Measurements from ENCODE around the gene PPP3R1.

The PPP3R1 gene

DNA sequence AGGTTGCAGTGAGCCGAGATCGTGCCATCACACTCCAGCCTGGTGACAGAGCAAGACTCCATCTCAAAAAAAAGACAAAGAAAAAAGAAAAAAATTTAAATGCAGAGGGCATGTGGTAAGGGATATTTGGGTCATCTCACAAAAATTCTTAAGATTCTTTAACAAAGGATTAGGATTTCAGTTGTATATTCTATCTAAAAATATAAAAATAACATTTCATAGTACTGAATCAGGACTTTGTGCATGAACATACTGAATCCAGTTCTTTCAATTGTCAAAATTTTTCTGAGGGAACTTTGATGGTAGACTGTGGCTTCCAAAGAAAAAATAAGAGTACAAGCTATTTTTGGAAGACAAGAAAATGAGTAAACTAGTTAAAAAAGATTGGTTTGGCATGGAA, 6.5 kb upstream of the PPP3R1 start:
- DNase-seq (ENCODE audit: low read depth in 2 of 2), result no peak

DNA sequence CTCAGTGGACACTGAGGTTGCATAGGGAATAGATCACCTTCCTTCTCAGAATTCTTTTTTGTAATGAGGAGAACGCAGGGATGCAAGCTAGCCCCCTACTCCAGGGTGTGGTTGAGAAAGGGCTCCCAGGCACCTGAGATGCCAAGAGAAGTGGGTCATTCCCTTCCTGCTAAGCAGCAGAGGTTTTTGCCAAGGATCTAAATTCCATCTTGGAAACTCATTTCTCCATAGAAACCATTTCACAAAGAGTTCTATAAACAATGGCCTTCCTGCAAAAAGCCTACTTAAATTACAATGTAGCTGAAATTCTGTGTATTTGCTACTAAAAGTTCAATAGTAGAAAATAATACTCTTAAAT, 3.7 kb upstream of the PPP3R1 start:
- DNase-seq (ENCODE audit: low read depth in 2 of 2), result no peak

DNA sequence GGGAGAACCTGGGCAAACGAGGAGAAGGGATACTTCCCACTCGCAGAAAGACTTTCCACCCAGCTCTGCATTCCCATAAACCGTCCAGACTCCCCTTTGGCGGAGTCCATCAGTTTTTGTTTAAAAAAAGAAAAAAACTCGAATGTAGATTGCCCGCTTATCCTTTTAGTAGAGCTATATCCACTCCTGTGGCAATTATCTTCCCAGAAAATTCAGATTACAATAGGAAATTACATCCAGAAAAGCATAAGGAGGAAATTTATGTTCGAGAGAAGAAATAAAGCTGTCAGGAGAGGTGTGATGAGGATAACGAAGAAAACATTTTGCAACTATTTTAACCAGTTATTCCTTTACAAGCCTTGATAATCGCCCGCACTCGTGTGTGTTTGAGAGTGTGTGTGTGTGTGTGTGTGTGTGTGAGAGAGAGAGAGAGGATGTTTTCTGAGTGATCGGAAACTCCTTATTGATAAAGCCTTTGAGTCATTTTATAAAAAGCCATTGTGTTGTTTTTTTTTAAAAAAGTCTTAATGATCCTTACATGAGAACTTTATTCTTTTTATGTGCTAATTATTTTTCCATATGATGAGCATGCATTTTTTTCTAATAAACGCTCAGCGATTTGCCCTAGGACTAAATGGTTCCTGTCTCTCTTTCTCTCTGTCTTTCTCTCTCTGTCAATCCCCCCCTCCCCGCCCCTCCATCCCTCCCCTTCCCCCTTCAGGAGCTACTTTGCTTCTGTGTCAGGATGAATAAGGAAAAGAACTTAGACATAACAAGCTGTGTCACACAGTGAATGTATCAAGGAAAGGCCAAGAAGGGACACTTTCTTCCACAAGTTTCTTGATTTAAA, 1.1 kb upstream of the PPP3R1 start:
- DNase-seq (ENCODE audit: low read depth in 2 of 2), result no peak

DNA sequence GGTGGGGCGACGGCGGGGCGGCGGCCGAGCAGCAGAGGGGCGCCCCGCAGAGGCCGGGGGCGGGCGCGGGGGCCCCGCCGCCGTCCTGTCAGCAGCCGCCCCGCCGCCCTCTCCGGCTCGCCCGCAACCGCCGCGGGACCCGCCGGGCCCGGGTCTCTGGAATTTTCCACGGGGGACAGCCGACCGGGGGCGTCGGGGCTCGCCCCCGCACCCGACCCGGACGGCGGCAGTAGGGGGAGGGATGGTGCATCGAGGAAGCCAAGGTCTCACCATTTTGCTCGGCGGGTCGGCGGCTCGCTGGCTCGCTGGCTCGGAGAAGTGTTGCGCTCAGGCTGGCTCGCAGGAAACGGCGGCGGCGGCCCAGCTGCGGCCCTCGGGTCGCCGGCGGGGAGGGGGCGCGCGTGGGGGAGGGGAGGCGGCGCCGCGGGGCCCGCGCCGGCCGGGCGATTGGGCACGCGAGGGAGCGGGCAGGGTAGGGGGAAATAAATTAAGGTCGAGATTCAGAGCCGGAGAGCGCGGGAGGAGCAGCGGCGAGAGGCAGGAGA, 405 bp downstream of the PPP3R1 start:
- peak; percentile 15 for DNase-seq (ENCODE audit: low read depth in 2 of 2)

DNA sequence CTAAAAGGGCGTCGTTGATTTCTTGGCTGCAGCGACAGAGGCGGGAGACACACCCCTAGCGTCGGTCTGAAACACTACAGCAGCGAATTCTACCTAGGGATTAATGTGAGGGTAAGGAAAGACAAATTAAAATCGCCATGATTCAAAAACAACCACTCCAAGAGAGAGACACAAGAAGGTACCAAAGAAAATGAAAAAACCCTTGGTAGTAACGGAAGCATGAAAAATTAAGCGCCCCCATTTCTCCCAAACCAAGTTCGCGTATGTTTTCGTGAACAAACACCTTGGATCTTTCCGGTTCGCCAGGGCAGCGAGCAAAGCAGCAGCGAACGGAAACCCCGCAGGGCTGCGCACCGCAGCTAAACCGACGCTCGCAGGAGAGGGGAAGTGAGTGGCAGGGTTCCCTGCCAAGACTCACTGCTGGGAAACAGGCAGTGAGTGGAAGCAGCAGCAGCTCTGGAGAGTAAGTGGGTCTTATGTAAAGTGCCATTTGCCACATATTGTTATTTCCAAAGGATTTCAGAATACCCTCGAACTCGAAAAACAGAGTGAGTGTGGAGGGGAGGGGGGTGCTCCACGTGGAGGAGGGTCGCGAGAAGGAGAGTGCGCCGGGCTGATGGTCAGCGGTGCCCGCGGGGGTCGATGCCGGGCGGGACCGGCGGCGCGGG, 1.0 kb downstream of the PPP3R1 start:
- DNase-seq (ENCODE audit: low read depth in 2 of 2), result peak; percentile 52 to 63

DNA sequence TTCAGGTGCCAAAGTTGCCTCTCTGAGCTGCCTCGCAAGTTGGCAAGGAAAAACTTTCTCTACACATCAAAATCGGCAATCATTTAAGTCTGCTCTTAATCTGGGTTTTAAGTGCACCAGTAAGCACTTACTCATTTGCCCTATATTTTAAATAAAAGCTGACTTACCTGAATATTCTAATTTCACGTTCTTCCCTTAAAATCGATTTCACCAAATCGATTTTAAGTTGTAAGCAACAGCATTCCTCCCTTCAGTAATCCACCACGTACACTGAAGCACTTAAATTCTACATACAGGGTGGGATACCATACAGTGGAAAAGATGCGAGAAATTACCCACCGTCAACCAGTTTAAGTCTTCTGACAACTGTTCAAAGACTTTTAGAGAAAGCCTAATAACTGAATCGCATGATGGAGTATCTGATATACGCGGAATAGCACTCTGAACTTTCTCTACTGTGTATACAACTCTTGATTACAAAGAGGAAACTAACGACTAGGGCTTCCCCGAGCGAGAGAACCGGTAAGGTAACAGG, 1.6 kb downstream of the PPP3R1 start:
- DNase-seq (ENCODE audit: low read depth in 2 of 2), result no peak

DNA sequence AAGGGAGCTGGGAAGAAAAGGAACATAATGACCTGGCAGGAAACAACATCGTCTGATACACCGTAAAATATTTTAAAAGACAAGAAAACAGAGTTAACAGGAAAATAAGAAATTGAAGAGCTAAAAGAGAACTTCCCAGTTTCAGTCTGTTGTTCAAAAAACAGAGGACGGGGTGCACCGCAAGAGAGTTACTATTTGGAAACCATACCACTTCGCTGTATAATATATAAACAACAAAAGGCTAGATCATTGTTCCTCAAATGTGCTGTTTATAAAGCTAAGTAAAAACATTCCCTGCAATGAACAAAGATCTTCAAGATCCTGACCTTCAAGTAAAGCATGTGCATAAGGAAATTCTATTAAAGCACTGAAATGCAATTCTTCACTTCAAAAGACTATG, 2.1 kb downstream of the PPP3R1 start:
- no peak for DNase-seq (ENCODE audit: low read depth in 2 of 2)

DNA sequence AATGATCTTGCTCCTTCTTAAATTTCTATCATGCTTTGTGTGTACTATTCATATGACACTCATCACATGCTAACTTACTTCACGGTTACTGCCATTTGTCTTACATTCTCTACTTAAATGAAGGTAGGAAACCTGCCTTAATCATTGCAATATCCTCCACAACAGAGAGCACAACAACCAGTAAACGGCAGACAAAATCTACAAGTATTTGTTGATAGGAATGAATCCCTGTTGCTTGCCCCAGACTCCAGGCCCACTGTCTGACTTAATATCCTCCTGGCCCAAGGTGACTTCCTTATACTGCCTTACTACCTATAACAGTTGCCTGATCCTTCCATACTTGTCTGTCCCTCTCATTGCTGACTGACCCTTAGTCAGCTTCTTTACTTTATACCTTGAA, 3.5 kb downstream of the PPP3R1 start:
- DNase-seq (ENCODE audit: low read depth in 2 of 2), result no peak

DNA sequence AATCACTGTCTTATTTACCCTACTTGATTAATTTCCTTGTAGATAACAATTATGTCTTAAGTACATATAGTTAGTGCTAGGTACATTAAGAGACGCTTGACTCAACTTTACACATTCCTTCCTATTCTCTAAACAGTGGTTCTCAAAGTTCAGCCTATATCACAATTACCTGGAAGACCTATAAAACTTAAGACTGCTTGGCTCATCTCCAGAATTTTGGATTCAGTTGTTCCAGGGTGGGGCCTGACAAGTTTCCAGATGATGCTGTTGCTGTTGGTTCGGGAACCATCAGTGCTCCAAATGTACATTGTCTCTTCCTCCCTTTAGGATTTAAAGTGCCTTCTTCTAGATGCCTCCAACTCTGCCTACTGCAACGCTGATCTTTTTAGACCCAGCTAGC, 4.0 kb downstream of the PPP3R1 start:
- DNase-seq (ENCODE audit: low read depth in 2 of 2), result no peak

DNA sequence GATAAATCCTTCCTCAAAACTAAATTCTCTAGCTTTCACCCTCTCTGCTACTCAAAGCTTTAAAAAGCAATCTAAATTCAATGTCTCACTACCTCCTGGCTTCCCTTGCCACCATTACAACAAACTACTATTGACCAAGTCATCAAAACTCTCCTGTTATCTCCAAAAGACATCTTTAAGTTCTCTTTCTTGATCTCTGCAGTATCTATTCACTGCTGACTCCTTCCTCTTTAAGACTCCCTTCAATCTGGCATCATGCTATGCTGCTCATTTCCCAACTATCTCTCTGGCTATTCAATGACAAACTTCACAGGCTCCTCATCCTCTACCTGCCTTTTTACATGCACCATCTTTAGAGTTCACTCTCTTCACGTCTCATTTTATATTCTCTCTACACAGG, 5.9 kb downstream of the PPP3R1 start:
- no peak for DNase-seq (ENCODE audit: low read depth in 2 of 2)

DNA sequence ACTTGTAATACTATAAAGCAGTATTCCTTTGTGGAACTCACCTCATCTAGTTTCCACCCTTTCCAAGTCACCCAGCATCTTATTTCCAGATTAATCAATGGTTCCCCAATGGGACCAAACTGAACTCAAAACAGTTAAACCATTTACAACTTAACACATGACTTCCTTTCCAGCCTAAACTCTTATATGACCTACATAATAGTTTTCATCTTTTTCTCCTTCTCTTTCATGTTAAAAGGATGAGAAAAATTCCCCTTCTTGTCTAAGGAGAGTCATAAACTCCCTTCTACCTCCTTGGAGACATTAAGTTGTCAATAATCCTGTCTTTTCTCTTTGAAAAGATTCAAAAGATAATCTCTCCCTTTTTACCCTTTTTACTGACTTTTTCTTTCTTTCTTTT, 6.7 kb downstream of the PPP3R1 start:
- DNase-seq (ENCODE audit: low read depth in 2 of 2), result no peak

DNA sequence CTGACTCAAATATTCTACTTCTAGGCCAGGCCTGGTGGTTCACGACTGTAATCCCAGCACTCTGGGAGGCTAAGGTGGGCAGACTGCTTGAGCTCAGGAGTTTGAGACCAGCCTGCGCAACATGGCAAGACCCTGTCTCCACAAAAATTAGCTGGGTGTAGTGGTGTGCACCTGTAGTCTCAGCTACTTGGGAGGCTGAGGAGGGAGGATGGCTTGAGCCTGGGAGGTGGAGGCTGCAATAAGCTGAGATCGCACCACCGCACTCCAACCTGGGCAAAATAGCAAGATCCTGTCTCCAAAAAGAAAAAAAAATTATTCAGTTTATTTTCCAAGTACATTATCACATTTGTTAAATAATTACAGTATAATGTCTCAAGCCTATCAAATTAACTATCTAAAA, 7.3 kb downstream of the PPP3R1 start:
- DNase-seq (ENCODE audit: low read depth in 2 of 2), result no peak

DNA sequence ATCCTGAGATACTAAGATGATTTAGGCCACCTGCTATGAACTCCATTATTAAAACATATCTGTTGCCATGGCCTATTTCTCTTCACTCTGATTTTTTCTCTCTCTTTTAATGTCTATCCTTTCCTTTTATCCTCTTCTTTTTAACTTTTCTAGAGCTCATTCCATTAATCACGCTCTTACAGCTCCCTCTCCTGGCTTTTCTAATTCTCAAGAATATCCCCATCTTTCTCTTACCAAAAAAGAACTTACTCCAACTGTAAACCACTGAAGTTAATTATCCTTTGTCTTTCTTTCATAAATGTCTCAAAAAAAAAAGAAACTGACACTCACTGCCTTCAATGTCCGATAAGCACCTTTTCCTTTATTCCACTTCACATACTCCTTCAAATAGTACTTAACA, 7.9 kb downstream of the PPP3R1 start:
- no peak for DNase-seq (ENCODE audit: low read depth in 2 of 2)

DNA sequence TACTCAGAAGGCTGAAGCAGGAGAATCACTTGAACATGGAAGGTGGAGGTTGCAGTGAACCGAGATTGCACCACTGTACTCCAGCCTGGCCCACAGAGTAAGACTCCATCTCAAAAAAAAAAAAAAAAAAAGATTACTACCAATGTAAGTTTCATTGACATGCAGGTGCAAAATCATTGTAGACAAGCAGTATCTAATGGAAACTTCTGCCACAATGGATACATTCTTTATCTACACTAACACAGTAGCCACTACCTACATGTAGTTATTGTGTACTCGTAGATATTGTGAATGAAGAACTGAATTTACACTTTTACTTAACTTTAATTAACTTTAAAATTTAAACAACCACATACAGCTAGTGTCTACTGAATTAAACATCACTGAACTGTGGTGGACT, 10.6 kb downstream of the PPP3R1 start:
- DNase-seq (ENCODE audit: low read depth in 2 of 2), result no peak

DNA sequence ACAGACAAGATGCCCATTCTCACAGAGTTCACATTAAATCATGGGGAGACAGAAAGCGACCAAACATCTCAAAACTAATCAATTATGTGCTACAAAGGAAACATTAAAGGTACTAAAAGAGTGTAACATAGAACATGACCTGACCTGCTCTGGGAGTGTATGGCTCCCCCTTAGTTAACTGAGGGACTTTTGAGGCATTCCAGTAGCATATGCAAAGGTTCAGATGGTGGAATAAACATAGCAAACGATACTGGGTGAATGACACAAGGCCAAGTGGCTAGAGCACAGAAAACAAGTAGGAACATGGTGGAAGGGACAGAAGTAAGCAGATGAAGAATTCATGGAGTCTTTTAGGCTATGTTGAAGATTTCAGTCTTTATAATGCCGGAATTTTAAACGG, 11.9 kb downstream of the PPP3R1 start:
- DNase-seq (ENCODE audit: low read depth in 2 of 2), result no peak

DNA sequence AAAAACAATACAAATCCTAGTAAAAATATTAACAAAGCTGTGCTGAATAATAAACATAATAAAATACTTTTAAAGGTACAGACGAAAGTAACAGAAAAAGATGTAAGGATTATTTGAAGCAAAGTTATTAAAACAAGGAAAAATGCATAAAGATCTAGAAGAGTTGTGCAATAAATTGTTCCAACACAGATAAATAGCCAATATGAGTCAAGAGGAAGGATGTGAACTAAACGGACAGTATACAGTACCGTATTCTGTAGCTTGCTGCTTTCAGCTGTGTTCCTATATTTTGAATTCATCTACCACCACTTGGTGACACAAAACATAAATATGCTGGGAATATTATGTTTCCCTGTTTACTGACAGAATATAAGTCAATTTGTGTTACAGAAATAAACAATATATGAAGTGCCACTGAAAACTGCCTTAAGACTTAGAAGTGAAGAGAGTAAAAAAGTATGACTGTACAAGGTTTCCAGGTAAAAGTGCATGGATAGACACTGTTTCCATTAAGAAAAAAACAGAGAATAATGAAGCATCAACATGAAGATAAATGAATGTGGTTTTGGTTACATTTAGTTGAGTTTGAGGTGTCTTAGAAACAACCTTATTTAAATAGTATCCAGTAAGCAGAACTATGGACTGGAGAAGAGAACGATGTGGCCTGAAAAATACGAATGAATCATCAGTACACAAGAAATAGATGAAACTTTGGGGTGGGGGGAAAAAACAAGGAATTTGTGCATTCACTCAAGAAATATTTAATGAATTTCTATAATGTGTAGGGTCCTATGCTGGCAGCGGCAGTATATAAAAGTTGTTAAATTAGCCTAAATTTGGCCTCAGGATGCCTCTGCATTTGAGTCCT, 13.1 kb downstream of the PPP3R1 start:
- no peak for DNase-seq (ENCODE audit: low read depth in 2 of 2)

DNA sequence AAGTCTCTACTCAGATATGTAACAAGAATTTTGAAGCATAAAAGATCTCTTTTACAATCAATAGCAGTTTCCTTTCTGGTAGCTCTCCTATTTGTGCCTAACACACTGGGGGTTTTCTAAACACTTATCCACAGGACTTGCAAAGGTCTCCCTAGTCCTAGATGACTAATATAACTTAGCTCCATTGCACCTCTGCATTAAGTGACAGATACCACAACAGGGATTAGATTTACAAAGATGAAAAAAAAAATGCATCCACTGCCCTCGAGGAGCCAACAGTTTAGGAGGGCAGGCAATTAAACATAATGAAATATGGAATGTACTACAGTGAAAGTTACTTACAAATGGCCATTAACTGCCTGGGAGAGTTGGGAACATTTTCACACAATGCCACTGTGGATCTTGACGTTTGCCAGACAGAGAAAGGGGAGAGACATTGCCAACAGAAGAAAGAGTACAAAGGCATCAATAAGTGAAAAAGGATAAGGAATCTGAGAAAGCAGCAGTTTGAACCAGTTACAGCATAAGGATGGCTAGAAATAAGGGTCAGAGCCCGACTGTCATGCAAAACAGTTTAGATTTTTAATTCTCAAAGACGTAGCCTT, 14.3 kb downstream of the PPP3R1 start:
- DNase-seq (ENCODE audit: low read depth in 2 of 2), result no peak

DNA sequence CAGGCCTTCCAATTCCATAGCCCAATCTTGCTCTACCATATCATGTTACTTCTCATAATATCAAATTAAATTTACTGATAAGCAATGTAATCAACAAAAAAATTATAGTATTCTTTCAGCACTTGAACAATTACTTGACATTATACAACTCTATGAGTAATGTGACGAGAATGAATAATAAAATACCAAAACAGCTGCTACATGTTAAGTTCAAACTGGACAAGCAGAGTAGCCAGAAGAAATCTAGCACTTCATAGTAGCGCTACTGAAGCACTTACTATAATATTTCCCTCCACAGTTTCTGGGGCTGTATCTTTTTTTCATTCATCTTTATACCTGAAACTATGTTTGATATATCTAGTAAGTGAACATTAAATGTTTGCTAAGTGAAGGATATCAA, 14.9 kb downstream of the PPP3R1 start:
- DNase-seq (ENCODE audit: low read depth in 2 of 2), result no peak

DNA sequence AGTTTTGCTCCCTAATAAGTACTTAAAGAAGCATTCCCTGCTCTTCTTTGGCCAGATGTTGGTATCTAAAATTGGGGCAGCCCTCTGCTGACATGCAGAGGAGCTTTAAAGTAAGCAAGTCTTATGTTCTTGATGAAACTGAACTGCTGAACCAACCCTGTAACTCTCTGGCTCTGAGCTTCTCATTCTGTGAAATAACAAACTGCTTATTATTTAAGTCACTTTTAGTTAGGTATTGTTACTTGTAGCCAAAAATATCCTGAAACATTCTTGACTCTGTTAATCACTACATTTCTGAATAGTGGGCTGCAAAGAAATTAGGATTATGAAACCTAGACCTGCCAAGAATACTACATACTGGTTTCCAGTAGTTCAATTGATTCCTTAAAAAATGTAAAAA, 15.5 kb downstream of the PPP3R1 start:
- no peak for DNase-seq (ENCODE audit: low read depth in 2 of 2)

DNA sequence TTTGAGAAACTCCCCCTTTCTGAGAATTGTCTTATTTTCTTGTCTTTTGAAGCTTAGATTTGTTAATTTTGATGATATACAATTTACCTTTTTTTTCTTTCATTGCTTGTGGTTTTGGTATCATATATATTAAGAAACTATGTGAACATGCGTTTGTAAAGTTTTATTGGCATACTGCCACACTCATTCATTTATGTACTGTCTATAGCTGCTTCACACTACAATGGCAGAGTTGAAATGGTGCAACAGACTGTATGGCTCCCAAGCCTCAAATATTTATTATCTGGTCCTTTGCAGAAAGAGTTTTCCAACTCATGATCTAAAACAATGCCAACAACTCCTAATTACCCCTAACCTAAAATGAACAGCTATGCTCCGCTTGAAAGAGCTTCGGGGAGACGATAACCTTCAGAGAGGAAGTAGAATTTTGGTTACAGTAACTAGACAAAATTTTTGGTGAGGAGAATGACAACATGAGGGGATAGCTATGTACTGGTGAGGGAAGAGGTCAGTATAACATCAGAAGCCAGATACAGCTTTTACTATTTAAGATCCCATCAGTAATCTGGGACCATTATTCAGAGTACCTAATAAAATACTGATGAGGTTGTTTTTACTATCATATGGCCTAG, 16.1 kb downstream of the PPP3R1 start:
- no peak for DNase-seq (ENCODE audit: low read depth in 2 of 2)

DNA sequence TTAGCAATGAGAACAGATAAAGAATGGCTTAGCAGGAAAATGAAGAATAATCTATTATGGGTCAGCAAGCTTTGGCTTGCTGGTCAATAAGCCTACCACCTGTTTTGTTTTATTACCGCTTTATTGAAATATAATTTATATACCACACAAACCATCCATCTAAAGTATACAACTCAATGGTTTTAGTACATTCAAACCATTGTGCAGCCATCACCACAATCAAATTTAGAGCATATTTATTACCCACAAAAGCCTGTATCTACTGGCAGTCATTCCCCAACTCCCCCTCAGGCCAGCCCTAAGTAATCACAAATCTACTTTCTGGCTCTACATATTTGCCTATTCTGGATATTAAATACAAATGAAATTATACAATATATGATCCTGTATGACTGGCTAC, 17.2 kb downstream of the PPP3R1 start:
- no peak for DNase-seq (ENCODE audit: low read depth in 2 of 2)
